Mesodermal cell (in vitro differentiated cells): Measurements from ENCODE around the gene KIAA1958.
"Not testable (repeated sequence)": the region's sequence is repeated elsewhere in the genome, so short reads cannot be mapped to it uniquely, and the experiment has no call there.

ENCODE experiments used
- H3K27ac ChIP-seq: 2 replicates; pipeline ENCODE4 v1.7.0; 2013; ENCODE audit warnings: mild to moderate bottlenecking, low read depth, low read length, moderate library complexity; ENCODE audit not compliant: severe bottlenecking
- H3K36me3 ChIP-seq: 2 replicates; pipeline ENCODE4 v1.7.1; 2013; ENCODE audit warnings: mild to moderate bottlenecking, low read length, moderate library complexity; ENCODE audit not compliant: control insufficient read depth, insufficient read depth
- H3K4me1 ChIP-seq: one replicate; pipeline ENCODE4 v1.7.1; 2013; ENCODE audit warnings: mild to moderate bottlenecking, low read length; ENCODE audit not compliant: insufficient read depth, control insufficient read depth, poor library complexity, severe bottlenecking
- H3K4me3 ChIP-seq: 2 replicates; pipeline ENCODE4 v1.7.0; 2013; ENCODE audit warnings: low read length, control low read depth, mild to moderate bottlenecking; ENCODE audit not compliant: insufficient read depth, poor library complexity, severe bottlenecking; ENCODE audit errors: extremely low read depth
- H3K9me3 ChIP-seq: 2 replicates; pipeline ENCODE4 v1.7.1; 2013; ENCODE audit warnings: mild to moderate bottlenecking, low read length, moderate library complexity; ENCODE audit not compliant: control insufficient read depth
- WGBS, 2 experiments: methylation state at CpG; one replicate each; pipeline ENCODE4 v1.1.5; 2013; ENCODE audit warnings: missing lambda C conversion rate in 2 of 2; ENCODE audit not compliant: insufficient coverage in 2 of 2; 5-methylcytosine and 5-hydroxymethylcytosine counted together

The KIAA1958 gene

DNA sequence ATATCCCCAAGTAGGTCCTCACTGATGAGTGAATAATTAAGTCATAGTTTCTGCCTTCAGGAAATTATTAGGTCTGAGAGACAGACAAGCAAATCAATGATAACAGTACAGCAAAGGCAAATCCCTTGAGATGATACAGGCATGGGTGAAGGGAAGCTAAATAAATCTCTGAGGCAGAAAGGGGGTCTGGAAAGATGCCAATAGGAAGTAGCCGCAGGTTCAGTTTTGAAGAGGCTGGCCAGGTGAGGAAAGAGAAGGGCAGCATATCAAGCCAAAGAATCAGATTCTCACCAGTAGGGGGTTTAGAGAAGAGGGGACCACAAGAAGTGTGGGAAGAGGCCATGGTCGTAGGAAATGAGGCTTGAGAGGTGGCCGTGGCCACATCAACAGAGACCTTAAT lies 85.8 kb downstream of the KIAA1958 start:
- WGBS, 2 experiments, result 0 to 42% methylated on average over 1 to 2 of the region's 3 CpGs
- H3K4me1 ChIP-seq, result no peaks in the 10 kb centered on the region
- no peak overlapping the region for H3K27ac ChIP-seq
- H3K36me3 ChIP-seq, result peaks cover 10% of the 10 kb centered on the region
- H3K9me3 ChIP-seq, result no peaks in the 10 kb centered on the region
- H3K4me3 ChIP-seq, result no peak overlapping the region

DNA sequence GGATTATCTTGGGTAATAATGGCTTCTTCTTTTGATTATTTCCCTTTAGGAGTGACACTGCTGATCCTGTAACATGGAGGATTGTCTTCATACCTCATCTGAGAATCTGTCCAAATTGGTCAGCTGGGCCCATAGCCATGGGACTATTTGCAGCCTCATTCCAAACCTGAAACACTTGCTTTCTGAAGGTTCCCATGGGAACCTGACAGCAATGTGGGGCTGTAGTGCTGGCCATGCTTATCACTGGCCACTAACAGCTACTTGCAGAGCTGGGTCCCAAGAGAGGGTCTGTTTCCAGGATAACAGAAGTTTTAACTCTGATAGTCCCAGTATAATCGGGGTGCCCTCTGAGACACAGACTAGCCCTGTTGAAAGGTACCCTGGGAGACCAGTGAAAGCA lies 87.4 kb downstream of the KIAA1958 start:
- 81 to 100% methylated on average over 1 of the region's 1 CpG for WGBS, 2 experiments

DNA sequence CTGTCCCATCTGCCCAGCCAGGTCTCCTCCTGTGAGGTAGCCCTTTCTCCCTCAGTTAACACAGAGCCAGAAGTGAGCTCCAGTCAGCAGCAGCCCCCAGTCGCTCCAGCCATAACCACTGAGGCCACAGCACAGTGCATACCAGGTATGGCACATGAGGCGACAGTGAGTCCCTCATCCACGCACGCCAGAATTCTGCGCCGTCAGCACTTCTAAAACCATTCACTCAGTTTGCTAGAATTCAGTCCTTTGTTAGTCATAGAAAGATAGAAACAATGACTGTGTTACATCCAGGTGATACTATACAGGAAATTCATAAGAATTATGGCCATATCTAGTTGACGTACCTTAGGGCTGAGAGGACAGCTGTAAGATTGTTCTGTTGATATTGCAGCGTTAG lies 88.5 kb downstream of the KIAA1958 start:
- Histone ChIP-seq H3K9me3 (no peaks in the 10 kb centered on the region), H3K27ac (no peak overlapping the region), H3K4me1 (no peaks in the 10 kb centered on the region), H3K36me3 (peaks cover 10% of the 10 kb centered on the region), H3K4me3 (no peak overlapping the region)
- WGBS, 2 experiments, result 86 to 90% methylated on average over 2 to 6 of the region's 8 CpGs

More for the DNA sequence above, 87.4 kb downstream of the KIAA1958 start:
- no peak overlapping the region for H3K4me3 ChIP-seq
- no peaks in the 10 kb centered on the region for H3K9me3 ChIP-seq
- H3K4me1 ChIP-seq, result no peaks in the 10 kb centered on the region
- no peak overlapping the region for H3K27ac ChIP-seq
- peaks cover 10% of the 10 kb centered on the region for H3K36me3 ChIP-seq

DNA sequence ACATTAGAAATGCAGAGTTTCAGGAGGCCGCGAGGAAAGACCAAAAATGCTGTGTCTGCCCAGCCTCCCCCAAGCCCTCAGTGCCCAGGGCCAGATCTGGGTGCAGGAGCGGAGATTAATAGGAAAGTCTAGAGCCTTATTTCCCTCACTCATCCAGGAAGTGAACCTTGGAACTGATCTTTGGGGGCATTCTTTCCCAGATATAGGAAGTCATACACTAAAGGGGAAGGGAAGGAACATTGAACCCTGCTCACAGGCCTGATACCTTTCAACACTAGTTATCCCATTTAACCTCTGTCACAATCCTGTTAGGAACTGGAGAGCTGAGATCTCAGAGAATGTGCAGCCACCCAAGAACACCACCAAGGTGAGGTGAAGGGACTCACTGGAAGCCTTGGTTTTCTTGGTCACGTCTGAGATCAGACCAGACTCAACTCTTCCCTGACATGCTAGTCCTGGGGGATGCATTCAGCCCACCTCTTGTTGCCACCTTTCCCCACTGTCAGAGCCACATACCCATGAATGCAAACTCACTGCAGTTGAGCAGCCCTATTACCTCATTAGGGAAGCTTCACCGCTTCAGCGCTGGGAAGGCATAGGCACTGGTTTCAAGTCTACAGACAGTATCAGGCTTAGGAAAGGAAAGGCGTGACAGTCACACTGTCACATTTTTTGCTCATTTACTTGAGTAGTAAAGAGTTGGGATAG lies 95.0 kb downstream of the KIAA1958 start:
- Histone ChIP-seq H3K27ac (no peak overlapping the region), H3K36me3 (no peaks in the 10 kb centered on the region), H3K4me1 (no peaks in the 10 kb centered on the region), H3K4me3 (no peak overlapping the region), H3K9me3 (no peaks in the 10 kb centered on the region)
- WGBS, 2 experiments, result 83 to 100% methylated on average over 2 to 5 of the region's 7 CpGs

DNA sequence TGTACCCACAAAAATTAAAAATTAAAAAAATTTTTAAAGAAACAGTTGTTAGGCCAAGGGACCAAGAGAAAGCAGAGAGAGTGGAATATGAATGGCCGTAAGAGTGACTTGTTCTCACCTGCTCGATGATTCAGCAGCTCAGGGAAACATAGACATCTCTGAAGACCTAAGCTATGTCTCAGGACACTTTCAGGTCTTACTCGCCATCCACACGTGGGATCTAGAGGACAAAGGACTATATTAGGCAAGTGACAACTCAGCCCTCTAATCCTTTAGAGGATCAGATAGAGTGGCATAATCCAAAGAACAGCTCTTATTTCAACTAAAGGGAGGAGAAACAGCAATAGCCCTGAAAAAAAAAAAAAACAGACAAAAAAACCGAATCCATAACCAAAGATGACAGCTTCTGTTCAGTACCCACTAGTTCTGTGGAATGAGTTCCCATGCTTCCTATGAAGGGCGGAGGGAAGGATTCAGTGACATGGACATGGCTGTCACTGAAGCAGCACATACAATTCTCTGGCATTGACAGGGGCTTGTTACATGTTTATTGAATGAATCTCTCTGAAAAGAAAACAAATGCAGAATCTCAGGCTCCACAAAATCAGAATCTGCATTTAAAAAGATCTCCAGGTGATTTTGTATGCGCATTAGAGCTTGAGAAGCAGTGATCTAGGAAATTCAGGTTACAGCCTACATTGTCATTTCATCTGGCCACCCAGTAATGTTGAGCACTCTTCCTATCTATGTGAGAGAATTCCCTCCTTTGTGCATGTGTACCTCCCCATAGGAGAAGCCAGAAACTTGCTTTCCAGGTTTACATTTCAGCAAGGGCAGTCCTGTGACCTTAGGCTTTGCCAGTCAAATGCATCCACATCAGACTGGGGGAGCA lies 96.0 kb downstream of the KIAA1958 start:
- Histone ChIP-seq H3K27ac (no peak overlapping the region), H3K4me1 (no peaks in the 10 kb centered on the region), H3K36me3 (no peaks in the 10 kb centered on the region), H3K9me3 (no peaks in the 10 kb centered on the region), H3K4me3 (no peak overlapping the region)
- 89 to 97% methylated on average over 4 of the region's 7 CpGs for WGBS, 2 experiments

DNA sequence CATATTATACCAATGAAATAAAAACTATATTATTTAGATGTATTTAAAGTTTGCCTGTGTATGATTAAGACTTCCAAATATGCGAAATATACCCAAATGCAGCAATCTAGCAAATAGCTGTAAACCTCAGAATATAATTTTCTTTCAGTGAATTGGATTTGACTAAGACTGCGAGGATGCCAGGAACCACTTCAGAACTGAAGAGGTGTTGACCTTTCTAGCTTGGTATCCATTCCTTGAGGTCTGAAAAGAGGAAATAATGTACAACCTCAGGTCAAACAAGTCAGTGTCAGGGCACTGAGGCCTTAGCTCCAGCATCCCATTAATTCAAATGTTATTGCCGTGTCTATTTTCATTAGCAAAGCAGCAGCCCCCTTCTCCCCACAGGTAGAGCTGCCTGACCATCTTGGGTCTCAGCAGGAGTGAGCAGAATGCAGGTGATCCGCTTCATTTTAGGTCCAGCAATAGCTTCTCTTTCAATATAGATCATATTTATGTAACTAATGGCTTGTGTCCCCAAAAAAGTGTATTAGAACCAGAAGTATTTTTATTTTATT lies 100.0 kb downstream of the KIAA1958 start:
- H3K27ac ChIP-seq, result no peak overlapping the region
- H3K4me3 ChIP-seq, result no peak overlapping the region
- H3K9me3 ChIP-seq, result no peaks in the 10 kb centered on the region
- no peaks in the 10 kb centered on the region for H3K4me1 ChIP-seq
- 100% methylated on average over 1 of the region's 4 CpGs; no CpG with 5 or more reads in 1 of the 2 experiments for WGBS, 2 experiments
- no peaks in the 10 kb centered on the region for H3K36me3 ChIP-seq

DNA sequence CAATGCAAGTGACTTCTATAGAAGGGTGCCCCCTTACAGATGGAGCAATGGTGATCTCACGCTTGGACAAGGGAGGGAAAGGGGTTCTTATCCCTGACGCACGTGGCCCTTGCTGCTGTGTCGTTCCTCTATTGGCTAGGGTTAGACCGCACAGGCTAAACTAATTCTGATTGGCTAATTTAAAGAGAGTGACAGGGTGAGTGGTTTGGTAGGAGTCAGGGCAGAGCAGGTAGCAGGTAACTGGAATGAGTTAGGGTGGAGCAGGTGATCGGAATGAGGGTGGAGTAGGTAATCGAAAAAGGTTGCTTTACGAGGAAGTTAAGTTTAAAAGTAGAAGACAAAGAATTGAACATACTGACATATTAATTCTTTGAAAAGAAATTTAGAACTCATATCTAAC lies 105.2 kb downstream of the KIAA1958 start:
- 93 to 96% methylated on average over 4 to 5 of the region's 8 CpGs for WGBS, 2 experiments
- not testable (repeated sequence) for H3K27ac ChIP-seq, H3K4me1 ChIP-seq, H3K36me3 ChIP-seq, H3K9me3 ChIP-seq, H3K4me3 ChIP-seq

DNA sequence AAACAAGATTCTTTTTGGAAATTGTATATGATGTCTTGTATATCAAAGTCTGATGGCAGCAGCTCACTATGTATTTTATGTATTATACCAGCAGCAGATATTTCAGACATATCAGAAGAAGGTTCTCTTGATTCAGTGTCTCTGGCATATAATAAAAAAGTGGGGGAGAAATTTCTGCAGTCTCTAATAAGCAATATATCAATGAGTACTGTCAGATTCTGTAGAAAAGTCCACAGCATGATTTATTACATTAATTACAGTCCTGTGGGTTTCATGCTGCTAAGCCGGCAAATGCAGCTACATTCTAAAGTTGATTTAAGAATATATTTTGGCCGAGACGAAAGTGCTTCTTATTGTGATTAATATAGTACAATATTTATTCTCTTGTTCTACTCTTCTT lies 113.1 kb downstream of the KIAA1958 start:
- Histone ChIP-seq H3K36me3 (no peaks in the 10 kb centered on the region), H3K4me3 (no peak overlapping the region), H3K9me3 (no peaks in the 10 kb centered on the region), H3K27ac (no peak overlapping the region), H3K4me1 (no peaks in the 10 kb centered on the region)
- WGBS, 2 experiments, result no CpG with 5 or more reads among the region's 3 CpGs

DNA sequence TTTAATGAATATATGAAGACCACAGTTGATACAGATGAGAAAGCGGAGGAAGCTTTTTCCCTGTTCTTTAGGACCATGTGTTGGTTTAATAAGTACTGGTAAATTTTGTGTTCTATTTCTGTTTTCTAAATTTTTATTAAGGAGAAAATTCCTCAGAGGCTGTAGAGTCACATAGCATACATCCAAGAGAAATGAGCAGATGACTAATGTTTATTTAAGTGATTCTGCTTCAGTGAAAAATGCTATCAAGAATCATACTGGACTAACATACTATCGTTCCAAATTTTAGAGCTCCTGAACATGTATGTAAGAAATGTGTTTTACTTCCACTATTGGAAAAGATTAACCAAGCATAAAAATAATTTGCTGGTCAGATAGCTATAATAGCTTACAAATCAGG lies 115.0 kb downstream of the KIAA1958 start:
- Histone ChIP-seq H3K9me3 (no peaks in the 10 kb centered on the region), H3K4me1 (no peaks in the 10 kb centered on the region), H3K36me3 (no peaks in the 10 kb centered on the region), H3K4me3 (no peak overlapping the region), H3K27ac (no peak overlapping the region)
- 86% methylated on average over 1 of the region's 2 CpGs; no CpG with 5 or more reads in 1 of the 2 experiments for WGBS, 2 experiments

DNA sequence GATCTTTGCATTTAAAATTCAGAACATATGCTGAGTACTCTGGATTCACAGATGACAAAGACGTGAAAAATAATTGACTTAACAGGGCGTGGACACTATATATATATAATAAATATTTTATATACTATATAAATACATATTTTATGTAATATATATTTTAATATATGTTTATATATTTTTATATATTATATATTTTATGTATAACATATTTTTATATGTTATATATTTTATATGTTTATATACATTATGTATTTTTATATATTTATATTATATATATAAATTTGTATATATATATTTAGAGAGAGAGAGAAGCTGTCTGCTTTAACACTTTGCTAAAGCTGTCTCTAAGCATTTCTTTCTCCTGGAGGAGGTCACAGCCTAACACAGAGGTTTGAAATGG lies 118.2 kb downstream of the KIAA1958 start:
- Histone ChIP-seq H3K27ac (no peak overlapping the region), H3K36me3 (no peaks in the 10 kb centered on the region), H3K4me1 (no peaks in the 10 kb centered on the region), H3K4me3 (no peak overlapping the region), H3K9me3 (no peaks in the 10 kb centered on the region)
- WGBS, 2 experiments, result no CpG with 5 or more reads among the region's 2 CpGs
